DOHH2 (cell line): ENCODE measurements around the gene GABBR1.

Source experiments
- H3F3A ChIP-seq: fragments of 200-600 bp; sonication (generic), shearing (Covaris generic); 2 replicates; pipeline ENCODE4 v1.6.0; 2016; ENCODE audit warnings: antibody characterized with exemption, mild to moderate bottlenecking; ENCODE audit not compliant: control insufficient read depth, insufficient read depth
- H3K27ac ChIP-seq: fragments of 200-600 bp; sonication (generic); 2 replicates; pipeline ENCODE4 v1.5.1; 2014; ENCODE audit warnings: low read depth, mild to moderate bottlenecking, low read length, moderate library complexity
- H3K27me3 ChIP-seq: fragments of 200-600 bp; sonication (generic); 2 replicates; pipeline ENCODE4 v1.6.1; 2014; ENCODE audit warnings: mild to moderate bottlenecking, low read length, mixed read lengths; ENCODE audit not compliant: control insufficient read depth
- H3K36me3 ChIP-seq: fragments of 200-600 bp; sonication (generic); 2 replicates; pipeline ENCODE4 v1.6.1; 2014; ENCODE audit warnings: mild to moderate bottlenecking, low read length, moderate library complexity, mixed read lengths; ENCODE audit not compliant: control insufficient read depth
- H3K4me1 ChIP-seq: fragments of 200-600 bp; sonication (generic); 2 replicates; pipeline ENCODE4 v1.6.1; 2014; ENCODE audit warnings: mild to moderate bottlenecking, low read length, mixed read lengths; ENCODE audit not compliant: control insufficient read depth
- H3K4me2 ChIP-seq: fragments of 200-600 bp; sonication (generic); 2 replicates; pipeline ENCODE4 v1.6.0; 2014; ENCODE audit warnings: mild to moderate bottlenecking, low read length, moderate library complexity
- H3K4me3 ChIP-seq: fragments of 200-600 bp; sonication (generic); 2 replicates; pipeline ENCODE4 v1.5.1; 2014; ENCODE audit warnings: mild to moderate bottlenecking, low read length, mixed read lengths
- H3K79me2 ChIP-seq: fragments of 200-600 bp; sonication (generic); 2 replicates; pipeline ENCODE4 v1.6.1; 2014; ENCODE audit warnings: mild to moderate bottlenecking, low read length, mixed read lengths; ENCODE audit not compliant: control insufficient read depth
- H3K9me2 ChIP-seq: fragments of 200-600 bp; sonication (generic); replicated peaks from 2 replicates; pipeline ENCODE4 v1.6.1; 2014; ENCODE audit warnings: mild to moderate bottlenecking, low read length, mixed read lengths; ENCODE audit not compliant: control insufficient read depth
- H3K9me3 ChIP-seq: fragments of 200-600 bp; sonication (generic); 2 replicates; pipeline ENCODE4 v1.6.1; 2014; ENCODE audit warnings: antibody characterized with exemption, low read length, mixed read lengths; ENCODE audit not compliant: control insufficient read depth, insufficient read depth
- H4K20me1 ChIP-seq: fragments of 200-600 bp; sonication (generic); 2 replicates; pipeline ENCODE4 v1.6.0; 2014; ENCODE audit warnings: low read depth, mild to moderate bottlenecking, antibody characterized with exemption, low read length, moderate library complexity; ENCODE audit not compliant: control insufficient read depth, insufficient read depth
- CTCF ChIP-seq: fragments of 200-600 bp; sonication (generic); IDR thresholded peaks from one replicate; pipeline ENCODE4 v1.5.1; 2014; ENCODE audit warnings: antibody characterized with exemption, mild to moderate bottlenecking, low read depth, low read length; ENCODE audit not compliant: poor library complexity, severe bottlenecking
- EZH2phosphoT487 ChIP-seq: fragments of 200-600 bp; sonication (generic); IDR thresholded peaks from 2 replicates; pipeline ENCODE4 v1.6.1; 2017; ENCODE audit warnings: borderline replicate concordance, mild to moderate bottlenecking, antibody characterized with exemption, low read length, moderate library complexity, mixed read lengths

Gene GABBR1

DNA sequence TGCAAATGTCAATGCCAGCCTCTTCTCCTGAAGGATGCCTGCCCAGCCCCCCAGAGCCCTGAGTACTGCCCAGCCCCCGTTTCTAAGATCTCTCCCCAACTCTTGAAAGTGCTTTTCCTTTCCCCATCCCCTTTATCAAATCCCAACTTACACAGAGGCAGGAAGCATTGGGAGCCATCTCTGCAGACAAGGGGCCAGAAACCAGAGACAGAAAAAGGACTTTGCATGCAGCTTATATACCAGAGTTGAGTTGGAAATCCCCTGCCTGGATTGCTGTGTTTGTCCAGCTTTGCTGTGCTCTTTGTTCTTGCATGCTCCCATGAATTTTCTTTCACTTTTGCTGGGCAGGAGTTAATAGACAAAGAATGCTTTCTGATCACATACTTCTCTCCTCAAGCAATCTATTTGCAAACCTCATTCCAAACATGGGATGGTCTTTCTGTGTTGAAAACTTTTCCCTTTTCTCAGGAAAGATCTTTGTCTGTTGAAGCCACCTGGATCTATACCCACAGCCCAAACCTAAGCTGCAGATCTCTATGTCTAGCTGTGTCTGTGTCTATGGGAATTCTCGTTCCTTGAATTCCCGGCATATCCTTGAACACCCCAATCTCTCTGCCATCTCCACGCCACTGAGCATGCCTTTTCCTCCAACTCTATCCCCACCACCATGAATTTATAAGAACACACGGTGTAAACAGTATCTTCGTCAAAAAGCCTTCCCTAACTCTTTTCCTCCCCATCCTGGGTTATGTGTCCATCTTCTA lies 73.3 kb downstream of the GABBR1 start, which contains the start of gene UBD:
Gene UBD (minus strand): TSS at position 209 of the 764 bp plus-strand sequence. CDS start 31 bp downstream, at position 178.
- Histone ChIP-seq H3K4me3 (no peak within 1 kb of the TSS), H3K36me3 (no peaks in the 10 kb centered on the region), H3K9me2 (no peaks in the 10 kb centered on the region), H3K27ac (no peak within 1 kb of the TSS), H4K20me1 (no peaks in the 10 kb centered on the region), H3K4me2 (no peak within 1 kb of the TSS), H3K4me1 (peaks cover 5% of the 10 kb centered on the region; the same call in 1 of the 2 replicates), H3F3A (no peaks in the 10 kb centered on the region), H3K27me3 (no peaks in the 10 kb centered on the region; the same call in 1 of the 2 replicates), H3K9me3 (no peaks in the 10 kb centered on the region), H3K79me2 (no peaks in the 10 kb centered on the region)
- no peak for TF ChIP-seq EZH2phosphoT487
- no peak for TF ChIP-seq CTCF

- Histone ChIP-seq H3K79me2 (no peaks in the 10 kb centered on the region), H3K27ac (no peak overlapping the region), H3K9me2 (no peaks in the 10 kb centered on the region), H3K27me3 (no peaks in the 10 kb centered on the region; the same call in 1 of the 2 replicates), H3K4me3 (no peak overlapping the region), H3K4me2 (no peak overlapping the region), H4K20me1 (no peaks in the 10 kb centered on the region), H3F3A (no peaks in the 10 kb centered on the region), H3K9me3 (0 out of 2 replicates have a peak, but pooled peaks cover 3% of the 10 kb centered on the region), H3K4me1 (peaks cover 3% of the 10 kb centered on the region; the same call in 1 of the 2 replicates), H3K36me3 (no peaks in the 10 kb centered on the region)
- TF ChIP-seq EZH2phosphoT487 = no peak
- TF ChIP-seq CTCF = no peak
Measured at GRCh38 chr6:29558439-29559079, 74.4 kb downstream of the GABBR1 start.

- Histone ChIP-seq H3K9me2 (no peaks in the 10 kb centered on the region), H3K4me3 (no peak overlapping the region), H3F3A (no peaks in the 10 kb centered on the region), H4K20me1 (no peaks in the 10 kb centered on the region), H3K9me3 (0 out of 2 replicates have a peak, but pooled peaks cover 4% of the 10 kb centered on the region), H3K27me3 (no peaks in the 10 kb centered on the region; the same call in 1 of the 2 replicates), H3K36me3 (no peaks in the 10 kb centered on the region), H3K4me2 (no peak overlapping the region), H3K4me1 (no peaks in the 10 kb centered on the region), H3K79me2 (no peaks in the 10 kb centered on the region), H3K27ac (no peak overlapping the region)
- no peak for TF ChIP-seq CTCF
Measured at GRCh38 chr6:29557320-29557719, 75.7 kb downstream of the GABBR1 start.
